C4-2B (cell line): ENCODE measurements around the gene FCMR.

Experiments used
- H3K27ac ChIP-seq: fragments of 450-650 bp; 2 replicates; pipeline ENCODE4 v1.5.1; 2017
- CTCF ChIP-seq: fragments of 450-650 bp; conservative IDR thresholded peaks from 2 replicates; pipeline ENCODE4 v1.5.1; 2017; ENCODE audit warnings: mild to moderate bottlenecking
- ZFX ChIP-seq: fragments of 450-650 bp; IDR thresholded peaks from 2 replicates; pipeline ENCODE4 v1.6.1; 2017

The FCMR gene

GRCh38 chr1:206963119-206963712 lies 41.5 kb upstream of the FCMR start:
- no peak for TF ChIP-seq ZFX
- no peak for TF ChIP-seq CTCF
- H3K27ac ChIP-seq = no peak overlapping the region

- H3K27ac ChIP-seq = no peak overlapping the region
- TF ChIP-seq CTCF (no peak), ZFX (no peak)
Observed at GRCh38 chr1:206962272-206962671, 40.5 kb upstream of the FCMR start.

GRCh38 chr1:206961668-206962067 lies 39.9 kb upstream of the FCMR start:
- H3K27ac ChIP-seq = no peak overlapping the region

GRCh38 chr1:206960676-206961386 lies 39.1 kb upstream of the FCMR start:
- no peak for TF ChIP-seq CTCF
- no peak for TF ChIP-seq ZFX
- H3K27ac ChIP-seq = no peak overlapping the region

More at GRCh38 chr1:206961668-206962067, 39.9 kb upstream of the FCMR start:
- no peak for TF ChIP-seq CTCF

GRCh38 chr1:206958144-206958543 lies 36.4 kb upstream of the FCMR start:
- H3K27ac ChIP-seq = no peak overlapping the region
- TF ChIP-seq CTCF (no peak), ZFX (no peak)

- H3K27ac ChIP-seq = no peak overlapping the region
- TF ChIP-seq ZFX (no peak), CTCF (no peak)
Observed at GRCh38 chr1:206957639-206958038, 35.9 kb upstream of the FCMR start.
